Measurements from ENCODE around the gene SELPLG. TPM values are rescaled to one million over a fixed set of nuclear protein-coding genes. Genes with fewer than 3 reads are reported as not detected.

Gene SELPLG
- total and polyA plus RNA-seq, 2 of the 4 experiments (the other 2 are of a cell fraction) = 3.2 to 10.8 TPM

- no TSS peak for BruUV-seq (replicated peaks)
- CTCF ChIA-PET = no interaction called here
Measured at GRCh38 chr12:108676707-108677106, 43.0 kb upstream of the SELPLG start.

More at GRCh38 chr12:108676707-108677106, 43.0 kb upstream of the SELPLG start:
- Histone ChIP-seq H3K9me3 (ENCODE audit: control insufficient read depth, insufficient read depth, low read length) (no peaks in the 10 kb centered on the region), H2AK5ac (ENCODE audit: low read depth, low read length) (no peak overlapping the region), H2AK9ac (replicated peaks; ENCODE audit: low read depth, low read length, poor library complexity) (no peak overlapping the region), H3K23ac (ENCODE audit: low read depth, low read length) (no peak overlapping the region), H3K36me3 (ENCODE audit: control insufficient read depth, insufficient read depth, low read length) (peaks cover 30% of the 10 kb centered on the region), H4K91ac (ENCODE audit: insufficient read depth, low read depth, low read length) (no peak overlapping the region), H3K4ac (ENCODE audit: low read depth, low read length) (no peak overlapping the region), H3K18ac (ENCODE audit: low read depth, low read length) (no peak overlapping the region), H4K20me1 (ENCODE audit: insufficient read depth, low read length) (peaks cover 87% of the 10 kb centered on the region), H3K14ac (replicated peaks; ENCODE audit: low read depth, low read length) (no peak overlapping the region), H2BK5ac (ENCODE audit: low read depth, low read length, poor library complexity, severe bottlenecking) (peak overlapping the region; percentile 54), H3K9me1 (ENCODE audit: insufficient read depth, low read length) (peaks cover 13% of the 10 kb centered on the region), H3K4me1 (ENCODE audit: control insufficient read depth, insufficient read depth, low read length) (peaks cover 3% of the 10 kb centered on the region; the same call in 1 of the 2 replicates), H4K8ac (ENCODE audit: low read depth in 2 of 2, low read length in 2 of 2) (no peak overlapping the region), H3K27me3 (ENCODE audit: control insufficient read depth, insufficient read depth, low read length) (no peaks in the 10 kb centered on the region), H3K27ac (ENCODE audit: insufficient read depth, low read length) (no peak overlapping the region), H3K4me2 (ENCODE audit: low read depth, low read length) (no peak overlapping the region), H4K5ac (ENCODE audit: low read depth, low read length) (no peak overlapping the region), H2AFZ (replicated peaks; ENCODE audit: low read length, poor library complexity) (no peak overlapping the region), H3K9ac (ENCODE audit: low read depth, low read length) (no peak overlapping the region), H3K4me3 (ENCODE audit: insufficient read depth, low read depth, low read length) (no peak overlapping the region), H2BK15ac (ENCODE audit: low read depth, low read length) (no peak overlapping the region), H3K79me1 (ENCODE audit: low read depth in 1 of 2, low read length in 2 of 2) (peaks cover 0 to 55% of the 10 kb centered on the region in 2 experiments; a peak in 2 of 4 replicates), H2BK20ac (ENCODE audit: low read depth, low read length) (no peak overlapping the region), H2BK120ac (ENCODE audit: low read depth, low read length) (no peak overlapping the region), H3K56ac (ENCODE audit: extremely low read depth, insufficient read depth, low read length) (no peak overlapping the region)
- in situ Hi-C loops (cut with MboI; ENCODE audit: low sequenced_read_pairs) = no loop called here
- WGBS, 2 experiments (ENCODE audit: extremely low coverage in 2 of 2, insufficient read length in 1 of 2) = 100% methylated on average over 1 of the region's 5 CpGs; no CpG with 5 or more reads in 1 of the 2 experiments
- TF ChIP-seq FOS (IDR thresholded peaks at IDR 0.05; ENCODE audit: low read depth, low read length) (no peak), BHLHE40 (IDR thresholded peaks at IDR 0.05; ENCODE audit: low read depth, low read length) (no peak), SMC3 (IDR thresholded peaks at IDR 0.05; ENCODE audit: low read depth, low read length) (no peak), CEBPB (IDR thresholded peaks at IDR 0.05; ENCODE audit: low read depth, low read length) (no peak), RFX5 (IDR thresholded peaks at IDR 0.05; ENCODE audit: low read depth, low read length) (no peak)
- TF ChIP-seq, protein P1, sequence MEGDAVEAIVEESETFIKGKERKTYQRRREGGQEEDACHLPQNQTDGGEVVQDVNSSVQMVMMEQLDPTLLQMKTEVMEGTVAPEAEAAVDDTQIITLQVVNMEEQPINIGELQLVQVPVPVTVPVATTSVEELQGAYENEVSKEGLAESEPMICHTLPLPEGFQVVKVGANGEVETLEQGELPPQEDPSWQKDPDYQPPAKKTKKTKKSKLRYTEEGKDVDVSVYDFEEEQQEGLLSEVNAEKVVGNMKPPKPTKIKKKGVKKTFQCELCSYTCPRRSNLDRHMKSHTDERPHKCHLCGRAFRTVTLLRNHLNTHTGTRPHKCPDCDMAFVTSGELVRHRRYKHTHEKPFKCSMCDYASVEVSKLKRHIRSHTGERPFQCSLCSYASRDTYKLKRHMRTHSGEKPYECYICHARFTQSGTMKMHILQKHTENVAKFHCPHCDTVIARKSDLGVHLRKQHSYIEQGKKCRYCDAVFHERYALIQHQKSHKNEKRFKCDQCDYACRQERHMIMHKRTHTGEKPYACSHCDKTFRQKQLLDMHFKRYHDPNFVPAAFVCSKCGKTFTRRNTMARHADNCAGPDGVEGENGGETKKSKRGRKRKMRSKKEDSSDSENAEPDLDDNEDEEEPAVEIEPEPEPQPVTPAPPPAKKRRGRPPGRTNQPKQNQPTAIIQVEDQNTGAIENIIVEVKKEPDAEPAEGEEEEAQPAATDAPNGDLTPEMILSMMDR (conservative IDR thresholded peaks at IDR 0.05; ENCODE audit: low read depth, low read length) = no peak
- DNase-seq = no peak
- ATAC-seq (ENCODE audit: low read depth) = no peak
- dilution Hi-C loops (cut with HindIII; ENCODE audit: low sequenced_read_pairs, unreplicated experiment) = no loop called here
- POLR2A ChIA-PET (ENCODE audit: unreplicated experiment) = no interaction called here
- intact Hi-C loops (cut with micrococcal nuclease) = no loop called here

Data from IMR-90 (cell line).